ENCODE results near the gene CCNL2. TPM values are rescaled to one million over a fixed set of nuclear protein-coding genes. Genes with fewer than 3 reads are reported as not detected.

The CCNL2 gene
- total and polyA plus RNA-seq, 2 of the 13 experiments (the other 11 are each of a cell fraction or from before 2014, with no cell fraction given) = 105 to 340 TPM

- TF ChIP-seq ZFP91 (CRISPR knock-in tag; IDR thresholded peaks at IDR 0.05; ENCODE audit: borderline replicate concordance) (peak; percentile 88), ZNF564 (CRISPR knock-in tag; IDR thresholded peaks at IDR 0.05) (no peak), DNMT3B (CRISPR knock-in tag; conservative IDR thresholded peaks at IDR 0.05) (no peak; the same call in 1 of the 2 replicates), HMGA1 (CRISPR knock-in tag; conservative IDR thresholded peaks at IDR 0.05) (no peak), PAF1 (CRISPR knock-in tag; IDR thresholded peaks at IDR 0.05) (no peak), ONECUT2 (CRISPR knock-in tag; IDR thresholded peaks at IDR 0.05) (no peak), MTA3 (CRISPR knock-in tag; IDR thresholded peaks at IDR 0.05) (no peak), FLYWCH1 (CRISPR knock-in tag; IDR thresholded peaks at IDR 0.05) (no peak), CEBPG (CRISPR knock-in tag; IDR thresholded peaks at IDR 0.05) (peak; percentile 69), FOXP1 (IDR thresholded peaks at IDR 0.05) (peak; percentile 93), FOXP1 (CRISPR knock-in tag; IDR thresholded peaks at IDR 0.05) (peak; percentile 99), STAT5B (CRISPR knock-in tag; IDR thresholded peaks at IDR 0.05) (peak; percentile 82; the same call in 1 of the 2 replicates), HMG20A (CRISPR knock-in tag; IDR thresholded peaks at IDR 0.05; ENCODE audit: borderline replicate concordance) (peak; percentile 90; the same call in 1 of the 2 replicates), NFATC3 (CRISPR knock-in tag; IDR thresholded peaks at IDR 0.05) (no peak), ATF1 (CRISPR knock-in tag; IDR thresholded peaks at IDR 0.05) (no peak), ZKSCAN1 (IDR thresholded peaks at IDR 0.05; ENCODE audit: low read length) (peak; percentile 61; the same call in 1 of the 2 replicates), SRSF4 (IDR thresholded peaks at IDR 0.05; ENCODE audit: low read depth, low read length, poor library complexity, severe bottlenecking) (no peak), ZNF768 (CRISPR knock-in tag; IDR thresholded peaks at IDR 0.05) (0 out of 2 replicates have a peak, but pooled peaks have one; percentile 13), ZNF7 (CRISPR knock-in tag; IDR thresholded peaks at IDR 0.05) (no peak), FOXJ3 (CRISPR knock-in tag; IDR thresholded peaks at IDR 0.05; ENCODE audit: borderline replicate concordance) (peak; percentile 96), ZFP36 (IDR thresholded peaks at IDR 0.05; ENCODE audit: borderline replicate concordance, low read depth, low read length, partially characterized antibody) (no peak), PLSCR1 (CRISPR knock-in tag; IDR thresholded peaks at IDR 0.05; ENCODE audit: borderline replicate concordance) (no peak), ZNF34 (CRISPR knock-in tag; IDR thresholded peaks at IDR 0.05; ENCODE audit: borderline replicate concordance) (no peak; the same call in 1 of the 2 replicates)
- TF ChIP-seq, protein P1, sequence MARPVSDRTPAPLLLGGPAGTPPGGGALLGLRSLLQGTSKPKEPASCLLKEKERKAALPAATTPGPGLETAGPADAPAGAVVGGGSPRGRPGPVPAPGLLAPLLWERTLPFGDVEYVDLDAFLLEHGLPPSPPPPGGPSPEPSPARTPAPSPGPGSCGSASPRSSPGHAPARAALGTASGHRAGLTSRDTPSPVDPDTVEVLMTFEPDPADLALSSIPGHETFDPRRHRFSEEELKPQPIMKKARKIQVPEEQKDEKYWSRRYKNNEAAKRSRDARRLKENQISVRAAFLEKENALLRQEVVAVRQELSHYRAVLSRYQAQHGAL (CRISPR knock-in tag; IDR thresholded peaks at IDR 0.05; ENCODE audit: not compliant biosample characterization) = no peak
- TF ChIP-seq, protein P2, sequence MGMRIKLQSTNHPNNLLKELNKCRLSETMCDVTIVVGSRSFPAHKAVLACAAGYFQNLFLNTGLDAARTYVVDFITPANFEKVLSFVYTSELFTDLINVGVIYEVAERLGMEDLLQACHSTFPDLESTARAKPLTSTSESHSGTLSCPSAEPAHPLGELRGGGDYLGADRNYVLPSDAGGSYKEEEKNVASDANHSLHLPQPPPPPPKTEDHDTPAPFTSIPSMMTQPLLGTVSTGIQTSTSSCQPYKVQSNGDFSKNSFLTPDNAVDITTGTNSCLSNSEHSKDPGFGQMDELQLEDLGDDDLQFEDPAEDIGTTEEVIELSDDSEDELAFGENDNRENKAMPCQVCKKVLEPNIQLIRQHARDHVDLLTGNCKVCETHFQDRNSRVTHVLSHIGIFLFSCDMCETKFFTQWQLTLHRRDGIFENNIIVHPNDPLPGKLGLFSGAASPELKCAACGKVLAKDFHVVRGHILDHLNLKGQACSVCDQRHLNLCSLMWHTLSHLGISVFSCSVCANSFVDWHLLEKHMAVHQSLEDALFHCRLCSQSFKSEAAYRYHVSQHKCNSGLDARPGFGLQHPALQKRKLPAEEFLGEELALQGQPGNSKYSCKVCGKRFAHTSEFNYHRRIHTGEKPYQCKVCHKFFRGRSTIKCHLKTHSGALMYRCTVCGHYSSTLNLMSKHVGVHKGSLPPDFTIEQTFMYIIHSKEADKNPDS (CRISPR knock-in tag; IDR thresholded peaks at IDR 0.05) = no peak
- TF ChIP-seq, protein P3, sequence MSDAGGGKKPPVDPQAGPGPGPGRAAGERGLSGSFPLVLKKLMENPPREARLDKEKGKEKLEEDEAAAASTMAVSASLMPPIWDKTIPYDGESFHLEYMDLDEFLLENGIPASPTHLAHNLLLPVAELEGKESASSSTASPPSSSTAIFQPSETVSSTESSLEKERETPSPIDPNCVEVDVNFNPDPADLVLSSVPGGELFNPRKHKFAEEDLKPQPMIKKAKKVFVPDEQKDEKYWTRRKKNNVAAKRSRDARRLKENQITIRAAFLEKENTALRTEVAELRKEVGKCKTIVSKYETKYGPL (CRISPR knock-in tag; IDR thresholded peaks at IDR 0.05) = no peak
These were observed 1.7 kb upstream of the CCNL2 start (continued) for GRCh38 chr1:1400576-1401456.
